ENCODE measurements around the gene HIVEP1.

Gene HIVEP1

GRCh38 chr6:12208190-12208589, 196.1 kb downstream of the HIVEP1 start:
- no peaks in the 10 kb centered on the region for H3K79me2 ChIP-seq (ENCODE audit: low read length)
- H3K4me2 ChIP-seq (ENCODE audit: low read length): no peak overlapping the region
- no peak overlapping the region for H3K4me3 ChIP-seq (ENCODE audit: low read length)
- H3K27ac ChIP-seq (ENCODE audit: low read length): no peak overlapping the region
- H4K20me1 ChIP-seq (ENCODE audit: insufficient read depth, low read length): no peaks in the 10 kb centered on the region
- no peak overlapping the region for H3K9ac ChIP-seq (ENCODE audit: low read length)
- no peaks in the 10 kb centered on the region for H3K27me3 ChIP-seq (ENCODE audit: low read depth, low read length)
- TF ChIP-seq EZH2phosphoT487 (IDR thresholded peaks at IDR 0.05; ENCODE audit: low read depth): no peak
- TF ChIP-seq, protein P1, sequence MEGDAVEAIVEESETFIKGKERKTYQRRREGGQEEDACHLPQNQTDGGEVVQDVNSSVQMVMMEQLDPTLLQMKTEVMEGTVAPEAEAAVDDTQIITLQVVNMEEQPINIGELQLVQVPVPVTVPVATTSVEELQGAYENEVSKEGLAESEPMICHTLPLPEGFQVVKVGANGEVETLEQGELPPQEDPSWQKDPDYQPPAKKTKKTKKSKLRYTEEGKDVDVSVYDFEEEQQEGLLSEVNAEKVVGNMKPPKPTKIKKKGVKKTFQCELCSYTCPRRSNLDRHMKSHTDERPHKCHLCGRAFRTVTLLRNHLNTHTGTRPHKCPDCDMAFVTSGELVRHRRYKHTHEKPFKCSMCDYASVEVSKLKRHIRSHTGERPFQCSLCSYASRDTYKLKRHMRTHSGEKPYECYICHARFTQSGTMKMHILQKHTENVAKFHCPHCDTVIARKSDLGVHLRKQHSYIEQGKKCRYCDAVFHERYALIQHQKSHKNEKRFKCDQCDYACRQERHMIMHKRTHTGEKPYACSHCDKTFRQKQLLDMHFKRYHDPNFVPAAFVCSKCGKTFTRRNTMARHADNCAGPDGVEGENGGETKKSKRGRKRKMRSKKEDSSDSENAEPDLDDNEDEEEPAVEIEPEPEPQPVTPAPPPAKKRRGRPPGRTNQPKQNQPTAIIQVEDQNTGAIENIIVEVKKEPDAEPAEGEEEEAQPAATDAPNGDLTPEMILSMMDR (IDR thresholded peaks at IDR 0.05; ENCODE audit: low read depth, low read length): no peak
- peaks cover 4% of the 10 kb centered on the region; the same call in 1 of the 2 replicates for H3K4me1 ChIP-seq (ENCODE audit: low read length)
- no peaks in the 10 kb centered on the region for H3K9me3 ChIP-seq (ENCODE audit: insufficient read depth, low read length)
- no peak overlapping the region for H2AFZ ChIP-seq (ENCODE audit: low read depth, low read length)
- no peaks in the 10 kb centered on the region for H3K36me3 ChIP-seq (replicated peaks; ENCODE audit: low read depth, low read length)

- H3K9ac ChIP-seq (ENCODE audit: low read length): no peak overlapping the region
- H3K27ac ChIP-seq (ENCODE audit: low read length): no peak overlapping the region
- no peaks in the 10 kb centered on the region for H3K9me3 ChIP-seq (ENCODE audit: insufficient read depth, low read length)
- H3K4me2 ChIP-seq (ENCODE audit: low read length): no peak overlapping the region
- no peaks in the 10 kb centered on the region for H3K36me3 ChIP-seq (replicated peaks; ENCODE audit: low read depth, low read length)
- peaks cover 4% of the 10 kb centered on the region; the same call in 1 of the 2 replicates for H3K4me1 ChIP-seq (ENCODE audit: low read length)
- no peaks in the 10 kb centered on the region for H3K79me2 ChIP-seq (ENCODE audit: low read length)
- H2AFZ ChIP-seq (ENCODE audit: low read depth, low read length): no peak overlapping the region
- TF ChIP-seq, protein P1 (IDR thresholded peaks at IDR 0.05; ENCODE audit: low read depth, low read length): no peak
- TF ChIP-seq EZH2phosphoT487 (IDR thresholded peaks at IDR 0.05; ENCODE audit: low read depth): no peak
- H3K27me3 ChIP-seq (ENCODE audit: low read depth, low read length): no peaks in the 10 kb centered on the region
- no peak overlapping the region for H3K4me3 ChIP-seq (ENCODE audit: low read length)
- H4K20me1 ChIP-seq (ENCODE audit: insufficient read depth, low read length): no peaks in the 10 kb centered on the region
These were observed 196.6 kb downstream of the HIVEP1 start for GRCh38 chr6:12208673-12209072.
